Measurements from ENCODE around the gene TOX2.

- TF ChIP-seq GATA2 (IDR thresholded peaks at IDR 0.05; ENCODE audit: low read depth, low read length), result no peak
- TF ChIP-seq GATA3 (IDR thresholded peaks at IDR 0.05; ENCODE audit: low read depth, low read length), result no peak
Observed at GRCh38 chr20:43977252-43977651, 62.6 kb downstream of the TOX2 start.
